Stimulated activated CD8-positive, alpha-beta memory T cell treated with anti-CD3 and anti-CD28 coated beads, Interleukin-15, amount 100 ng/mL, for 48 hours (primary cell): ENCODE results near the gene ARHGAP30.

Experiments
- DNase-seq, 2 donors: peaks; one replicate each; pipeline ENCODE4 v3.0.0-alpha.2; 2020; ENCODE audit warnings: low read depth in 2 of 2

The ARHGAP30 gene

DNA sequence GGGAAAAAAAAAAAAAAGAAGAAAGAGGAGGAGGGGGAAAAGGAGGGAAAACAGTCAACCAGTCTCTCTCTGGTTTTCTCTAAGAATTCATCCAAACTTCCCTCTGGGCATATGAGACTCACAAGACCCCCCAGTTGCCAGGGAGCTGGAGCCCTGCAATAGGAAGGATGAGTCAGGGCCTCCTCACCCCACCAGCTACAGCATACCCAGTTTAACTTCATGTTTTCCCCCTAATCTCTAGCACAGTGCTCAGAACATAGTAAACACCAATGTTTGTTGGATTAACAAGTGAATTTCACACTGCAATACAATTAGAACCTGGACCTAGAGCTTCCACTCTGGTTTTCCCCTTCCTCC, 56.6 kb downstream of the ARHGAP30 start:
- DNase-seq = no peak

DNA sequence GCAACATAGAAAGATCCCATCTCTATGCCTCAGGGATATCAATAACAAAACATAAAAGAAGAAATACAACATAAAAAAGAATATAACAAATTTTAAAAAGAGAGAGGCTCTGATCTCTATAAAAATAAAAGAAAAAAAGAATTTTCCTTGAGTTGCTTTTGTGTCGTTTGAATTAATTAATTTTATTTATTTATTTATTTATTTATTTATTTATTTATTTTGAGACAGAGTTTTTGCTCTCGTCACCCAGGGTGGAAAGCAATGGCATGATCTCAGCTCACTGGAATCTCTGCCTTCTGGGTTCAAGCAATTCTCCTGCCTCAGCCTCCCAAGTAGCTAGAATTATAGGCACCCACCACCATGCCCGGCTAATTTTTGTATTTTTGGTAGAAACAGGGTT, 57.3 kb downstream of the ARHGAP30 start:
- DNase-seq = no peak

GRCh38 chr1:161009602-161010211, 60.0 kb downstream of the ARHGAP30 start:
- DNase-seq = no peak

DNA sequence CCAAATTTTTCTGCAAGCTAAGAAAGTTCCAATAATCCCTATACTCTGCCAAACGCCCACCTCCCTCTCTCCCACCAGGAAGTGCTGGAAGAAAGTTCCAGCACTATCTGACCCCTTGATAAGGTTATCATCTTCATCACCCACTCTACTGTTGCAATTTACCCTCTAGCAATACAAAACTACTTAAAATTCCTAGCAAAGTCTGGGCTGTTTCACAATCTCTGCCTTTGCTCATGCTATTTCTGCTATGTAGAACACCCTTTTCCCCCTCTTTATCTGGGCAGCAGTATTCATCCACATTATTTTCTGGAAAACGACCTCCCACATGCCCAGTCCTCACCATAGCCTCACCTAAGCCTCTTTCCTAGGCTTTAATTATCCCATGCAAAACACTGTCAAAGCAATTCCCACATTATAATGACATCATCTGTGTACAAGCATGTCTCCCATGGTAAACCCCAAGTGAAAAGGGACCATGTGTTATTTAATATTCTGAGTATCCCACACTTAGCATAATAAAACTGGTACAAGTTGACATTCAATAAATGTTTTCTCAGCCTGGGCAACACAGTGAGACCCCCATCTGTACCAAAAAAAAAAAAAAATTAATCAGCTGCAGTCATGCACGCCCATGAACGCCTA, 60.7 kb downstream of the ARHGAP30 start:
- no peak for DNase-seq

DNA sequence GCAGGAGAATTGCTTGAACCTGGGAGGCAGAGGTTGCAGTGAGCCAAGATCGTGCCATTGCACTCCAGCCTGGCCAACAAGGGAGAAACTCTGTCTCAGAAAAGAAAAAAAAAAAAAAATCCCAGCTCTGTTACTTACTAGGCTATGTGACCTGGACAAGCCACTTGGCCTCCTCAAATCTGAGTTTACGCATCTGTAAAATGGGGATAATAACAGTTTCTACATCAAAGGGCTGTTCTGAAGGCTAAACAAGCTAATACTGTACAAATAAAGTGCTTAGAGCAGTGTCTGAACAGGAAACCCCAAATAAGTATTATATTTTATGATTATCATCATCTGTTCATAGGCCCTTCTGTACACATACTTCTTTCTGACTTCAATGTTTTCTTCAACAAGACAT, 62.3 kb downstream of the ARHGAP30 start:
- no peak for DNase-seq

DNA sequence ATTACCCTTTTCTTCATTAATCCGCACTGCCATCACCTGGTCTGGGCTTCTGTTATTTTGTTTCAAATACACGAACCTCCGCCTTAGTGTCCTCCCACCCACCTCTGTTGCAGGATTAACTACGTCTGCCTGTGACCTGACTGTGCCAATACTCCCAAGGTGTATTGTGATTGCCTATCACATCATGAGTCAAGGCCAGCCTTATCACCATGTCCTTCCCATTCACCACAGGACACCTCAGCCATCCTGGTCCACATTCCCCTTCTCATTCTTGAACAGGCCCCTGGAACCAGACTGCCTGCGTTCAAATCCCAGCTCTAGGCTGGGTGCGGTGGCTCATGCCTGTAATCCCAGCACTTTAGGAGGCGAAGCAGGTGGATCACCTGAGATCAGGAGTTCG, 63.1 kb downstream of the ARHGAP30 start:
- DNase-seq = no peak

DNA sequence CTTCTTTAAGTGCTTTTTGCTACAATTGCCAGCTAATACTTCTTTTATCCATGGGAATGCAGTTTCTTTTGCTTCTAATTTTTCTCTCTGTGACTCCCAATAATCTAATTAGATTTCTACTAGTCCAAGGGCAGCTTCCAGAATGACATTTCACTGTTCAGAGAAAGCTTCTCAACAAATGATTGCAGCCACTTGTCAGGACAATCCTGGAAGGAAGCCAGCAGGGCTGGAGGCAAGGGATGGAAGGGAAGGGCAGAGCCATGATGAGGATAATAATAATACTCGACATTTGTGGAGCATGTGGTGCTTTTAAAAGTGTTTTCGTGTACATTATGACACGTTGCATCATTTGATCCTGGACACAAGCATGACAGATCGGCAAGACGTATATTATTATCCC, 68.2 kb downstream of the ARHGAP30 start:
- DNase-seq = no peak

DNA sequence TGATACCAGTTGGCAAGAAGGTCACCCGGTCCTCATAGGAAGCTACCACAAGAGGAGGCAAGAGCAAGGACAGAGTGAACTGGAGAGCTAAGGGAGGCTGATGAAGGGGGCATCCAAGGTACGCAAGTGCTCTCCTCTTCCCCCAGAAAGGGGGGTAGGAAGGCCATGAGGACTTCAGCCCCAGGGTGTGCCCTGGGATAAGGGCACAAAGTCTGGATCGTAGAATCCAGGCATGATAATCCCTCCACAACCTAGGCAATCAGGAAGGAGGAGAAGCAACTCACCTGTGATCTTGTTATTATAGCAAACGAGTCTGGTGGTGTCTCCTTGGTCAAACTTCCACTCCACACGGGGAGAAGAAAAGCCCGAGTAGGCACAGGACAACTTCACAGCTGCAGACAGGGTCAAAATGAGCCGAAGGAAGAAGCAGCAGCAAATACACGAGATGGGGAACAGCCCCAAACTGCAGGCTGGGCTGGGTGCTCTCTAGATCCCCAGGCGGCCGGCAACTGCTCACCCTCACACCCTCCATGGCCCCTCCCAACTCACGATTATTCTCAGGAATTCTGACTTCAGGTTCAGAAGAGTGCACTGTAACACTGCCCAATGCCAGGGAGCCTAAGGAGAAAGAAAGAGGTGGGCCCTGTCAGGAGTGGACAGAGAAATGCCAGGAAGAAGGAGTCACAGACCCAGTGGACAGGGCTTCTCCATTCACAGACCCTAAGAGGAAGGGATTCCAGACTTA, 68.8 kb downstream of the ARHGAP30 start:
- no peak for DNase-seq

DNA sequence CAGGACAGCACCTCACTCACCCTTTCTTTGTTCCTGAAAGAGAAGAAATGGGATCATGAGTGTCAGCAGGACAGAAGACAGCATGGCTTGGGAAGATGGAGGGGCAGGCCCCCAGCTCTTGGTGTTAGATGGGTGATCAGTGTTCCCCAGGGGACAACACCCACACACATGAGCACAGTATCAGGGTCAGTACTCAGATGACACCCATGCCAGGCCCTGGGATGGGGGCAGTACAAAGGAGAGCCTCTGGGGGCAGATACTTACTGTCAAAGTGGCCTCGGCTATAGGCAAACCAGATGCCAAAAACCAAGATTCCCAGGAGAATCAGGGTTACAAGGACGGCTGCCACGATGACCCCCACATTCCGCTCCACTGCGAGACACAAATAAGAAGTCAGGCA, 70.3 kb downstream of the ARHGAP30 start:
- DNase-seq = no peak

DNA sequence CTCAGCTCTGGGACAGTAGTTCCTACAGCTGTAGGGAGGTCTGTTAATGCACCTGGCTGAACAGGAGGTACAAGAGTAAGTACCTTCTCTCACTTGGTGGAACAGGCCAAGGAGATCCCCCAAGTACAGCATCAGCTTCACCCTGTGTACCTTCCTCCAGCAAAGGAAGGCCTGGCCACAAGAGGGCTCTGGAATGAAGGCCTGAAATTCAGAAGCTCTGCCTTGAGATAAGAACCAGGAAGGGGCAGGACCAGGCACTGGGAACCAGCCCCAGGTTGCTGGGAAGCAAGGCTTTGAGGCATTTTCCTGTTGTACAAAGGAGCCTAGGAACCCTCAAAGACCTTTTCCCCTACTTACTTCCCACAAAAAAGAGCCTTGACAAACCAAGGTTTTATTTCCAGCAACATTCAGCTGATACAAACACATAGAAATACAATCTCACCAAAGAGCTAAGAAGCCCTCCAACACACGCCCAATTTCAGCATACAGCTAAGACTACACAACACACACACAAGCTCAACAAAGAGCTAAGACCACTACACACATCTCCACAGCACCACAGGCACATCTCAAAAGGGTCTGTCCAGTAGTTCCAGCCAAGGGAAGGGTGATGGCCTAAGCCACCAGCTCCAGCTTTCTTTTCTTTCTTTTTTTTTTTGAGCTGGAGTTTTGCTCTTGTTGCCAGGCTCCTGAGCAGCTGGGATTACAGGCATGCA, 72.2 kb downstream of the ARHGAP30 start:
- DNase-seq = no peak
